NCI-H187 (cell line): ENCODE data around the gene ECHDC1.
"Not testable (repeated sequence)": the region's sequence is repeated elsewhere in the genome, so short reads cannot be mapped to it uniquely, and the experiment has no call there.

Experiments used
- DNase-seq, 2 experiments: peaks; one replicate each; lab custom pipeline; 2025; lab: John Stamatoyannopoulos, UW

Gene ECHDC1

GRCh38 chr6:127342296-127342945 is 988 bp downstream of the ECHDC1 start:
- no peak for DNase-seq

DNA sequence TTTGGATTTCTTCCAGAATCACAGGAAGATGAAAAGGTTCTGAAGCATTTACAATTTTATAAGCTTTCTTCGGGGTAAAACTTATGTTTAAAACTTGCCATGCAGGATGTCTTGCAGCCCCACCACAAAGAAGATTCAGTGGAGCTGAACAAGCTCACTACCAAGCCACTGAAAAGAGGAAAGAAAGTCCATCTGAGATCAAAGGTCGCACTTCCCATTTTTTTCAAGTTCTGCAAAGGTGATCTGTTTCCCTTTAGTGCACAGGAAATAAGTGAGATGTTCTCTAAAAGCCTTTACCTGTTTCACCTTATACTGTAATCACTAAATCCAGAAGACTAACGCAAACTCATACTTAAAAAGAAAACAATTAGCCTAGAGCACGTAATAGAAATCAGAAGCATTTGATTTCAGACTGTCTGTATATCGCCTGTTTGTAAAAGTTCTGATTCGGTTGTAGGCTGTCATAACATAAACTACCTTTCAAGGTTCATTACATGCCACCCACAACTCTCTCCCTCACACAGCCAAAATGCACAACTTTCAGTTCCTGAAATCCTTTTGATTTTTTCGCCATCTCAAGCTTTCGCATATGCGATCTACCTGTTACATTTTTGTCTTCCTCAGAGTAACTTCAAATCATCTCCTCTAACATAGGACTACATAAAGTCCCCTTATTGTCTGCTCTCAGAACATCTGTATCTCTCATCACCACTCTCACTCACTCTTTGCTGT is 1.8 kb downstream of the ECHDC1 start:
- no peak for DNase-seq

DNA sequence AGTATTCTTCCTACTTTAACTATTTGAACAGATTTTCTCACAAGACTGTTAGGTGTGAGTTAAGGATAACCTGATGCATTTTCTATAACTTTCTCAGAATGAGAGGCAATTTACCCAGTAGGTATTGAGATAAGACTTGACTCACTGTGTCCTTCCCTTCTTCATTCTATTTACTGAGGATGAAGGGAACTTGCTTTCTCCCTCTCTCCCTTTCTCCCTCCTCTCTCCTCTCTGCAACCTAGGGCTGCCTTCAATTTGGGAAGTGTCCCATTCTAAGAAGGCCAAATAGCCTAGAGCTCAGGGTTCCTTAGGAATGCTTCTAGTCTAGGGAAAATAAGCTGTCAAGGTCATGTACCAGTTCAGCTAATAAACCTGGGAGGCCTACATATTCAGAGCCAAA is 3.2 kb downstream of the ECHDC1 start:
- DNase-seq, result no peak

- DNase-seq, result no peak
Measured at GRCh38 chr6:127338936-127339335, 4.5 kb downstream of the ECHDC1 start.

GRCh38 chr6:127332383-127332961 is 10.9 kb downstream of the ECHDC1 start:
- no peak for DNase-seq

GRCh38 chr6:127331256-127331655 is 12.2 kb downstream of the ECHDC1 start:
- not testable (repeated sequence) for DNase-seq

DNA sequence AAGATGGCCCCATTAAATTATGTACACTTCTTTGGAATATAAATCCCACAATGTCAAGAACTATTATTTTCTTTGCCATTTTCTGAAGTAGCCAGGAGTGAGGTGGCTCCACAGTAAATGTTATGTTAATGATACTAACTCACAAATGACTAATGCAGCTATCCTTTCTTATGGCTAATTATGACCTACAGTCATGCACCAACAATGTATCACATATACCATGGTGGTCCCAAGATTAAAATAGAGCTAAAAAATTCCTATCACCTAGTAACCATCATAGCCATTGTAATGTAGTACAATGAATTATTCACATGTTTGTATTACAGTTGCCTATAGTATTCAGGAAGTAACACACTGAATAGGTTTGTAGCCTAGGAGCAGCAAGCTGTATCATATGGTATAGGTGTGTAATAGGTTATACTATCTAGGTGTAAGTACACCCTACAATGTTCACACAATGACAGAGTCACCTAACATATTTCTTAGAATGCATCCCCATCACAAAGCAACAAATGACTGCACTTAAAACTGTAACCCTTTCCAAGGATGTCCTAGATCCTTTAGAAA is 15.3 kb downstream of the ECHDC1 start:
- no peak for DNase-seq

DNA sequence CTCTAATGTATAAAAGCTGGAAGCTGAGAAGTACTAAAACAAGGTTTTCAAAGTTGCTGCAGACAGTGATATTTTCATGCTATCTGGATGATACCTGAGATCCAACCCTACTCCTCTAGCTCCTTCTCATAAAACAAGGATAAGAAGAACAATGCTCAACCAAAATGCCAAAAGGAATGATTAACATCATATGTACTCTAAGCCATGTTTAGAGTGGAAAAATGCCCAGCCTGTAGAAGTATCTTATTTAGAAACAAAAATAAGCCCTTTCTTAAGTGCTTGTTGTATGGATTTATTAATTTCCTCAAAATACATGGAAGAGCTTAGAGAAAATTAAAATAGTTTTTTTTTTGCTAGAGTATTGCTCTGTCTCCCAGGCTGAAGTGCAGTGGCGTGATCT is 23.7 kb downstream of the ECHDC1 start:
- no peak for DNase-seq

GRCh38 chr6:127317388-127318128 is 25.9 kb downstream of the ECHDC1 start:
- no peak for DNase-seq

DNA sequence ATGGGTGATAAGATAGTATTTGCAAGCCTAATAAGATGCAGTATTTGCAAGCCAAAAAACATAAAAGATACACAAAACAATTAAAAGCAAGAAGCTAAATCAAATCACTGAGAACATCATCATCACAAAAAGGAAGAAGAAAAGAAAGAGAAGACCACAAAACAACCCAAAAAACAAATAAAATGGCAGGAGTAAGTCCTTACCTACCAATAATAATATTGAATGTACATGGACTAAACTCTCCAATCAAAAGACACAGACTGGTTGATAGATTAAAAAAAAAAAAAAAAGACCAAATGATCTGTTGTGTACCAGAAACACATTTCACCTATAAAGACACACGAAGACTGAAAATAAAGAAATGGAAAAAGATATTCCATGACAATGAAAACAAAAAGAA is 37.7 kb downstream of the ECHDC1 start:
- DNase-seq, result no peak

GRCh38 chr6:127303917-127304316 is 39.5 kb downstream of the ECHDC1 start:
- no peak for DNase-seq

GRCh38 chr6:127302728-127303660 is 40.4 kb downstream of the ECHDC1 start:
- no peak for DNase-seq

GRCh38 chr6:127301199-127301700 is 42.2 kb downstream of the ECHDC1 start:
- DNase-seq, result no peak

DNA sequence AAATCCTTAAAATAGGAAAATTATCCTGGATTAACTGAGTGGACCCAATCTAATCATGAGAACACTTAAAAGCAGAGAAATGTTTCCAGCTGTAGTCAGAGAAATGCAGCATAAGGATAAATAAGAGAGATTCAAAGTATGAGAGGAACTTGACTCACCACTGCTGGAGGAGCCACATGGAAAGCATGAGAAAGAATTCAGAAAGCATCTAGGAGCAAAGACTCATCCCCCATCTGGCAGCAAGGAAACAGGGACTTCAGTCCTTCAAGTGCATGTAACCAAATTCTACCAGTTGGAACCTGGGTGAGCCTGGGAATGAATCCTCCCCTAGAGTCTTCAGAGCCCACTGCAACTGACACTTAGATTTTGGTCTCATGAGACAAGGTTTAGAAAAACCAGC is 43.0 kb downstream of the ECHDC1 start:
- DNase-seq, result no peak

DNA sequence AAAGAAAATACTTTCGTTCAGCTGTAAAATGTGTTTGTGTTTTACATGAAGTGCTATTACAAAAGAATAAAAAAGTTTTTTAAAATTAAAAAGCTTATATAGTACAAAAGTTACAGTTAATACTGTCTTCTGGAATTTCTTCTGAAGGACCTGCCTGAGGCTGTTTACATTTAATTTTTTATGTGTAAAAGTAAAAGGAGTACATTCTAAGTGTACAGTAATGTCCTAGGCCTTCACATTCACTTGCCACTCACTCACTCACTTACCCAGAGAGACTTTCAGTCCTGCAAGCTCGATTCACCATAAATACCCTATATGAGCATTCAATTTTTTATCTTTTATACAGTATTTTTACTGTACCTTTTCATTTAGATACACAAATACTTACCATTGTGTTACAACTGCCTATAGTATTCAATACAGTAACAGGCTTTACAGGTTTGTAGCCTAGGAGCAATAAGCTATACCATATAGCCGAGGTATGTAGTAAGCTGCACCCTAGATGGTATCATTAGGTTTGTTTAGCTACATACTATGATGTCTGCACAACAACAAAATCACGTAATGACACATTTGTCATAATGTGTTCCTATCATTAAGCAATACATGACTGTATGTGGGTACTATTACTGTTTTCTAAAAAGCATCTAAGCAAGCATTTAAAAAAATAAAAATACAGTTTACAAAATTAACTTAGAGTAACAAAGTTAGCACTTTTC is 43.7 kb downstream of the ECHDC1 start:
- DNase-seq, result no peak

GRCh38 chr6:127298475-127298874 is 44.9 kb downstream of the ECHDC1 start:
- DNase-seq, result no peak

- no peak for DNase-seq
Measured at GRCh38 chr6:127297502-127298070, 45.8 kb downstream of the ECHDC1 start.

DNA sequence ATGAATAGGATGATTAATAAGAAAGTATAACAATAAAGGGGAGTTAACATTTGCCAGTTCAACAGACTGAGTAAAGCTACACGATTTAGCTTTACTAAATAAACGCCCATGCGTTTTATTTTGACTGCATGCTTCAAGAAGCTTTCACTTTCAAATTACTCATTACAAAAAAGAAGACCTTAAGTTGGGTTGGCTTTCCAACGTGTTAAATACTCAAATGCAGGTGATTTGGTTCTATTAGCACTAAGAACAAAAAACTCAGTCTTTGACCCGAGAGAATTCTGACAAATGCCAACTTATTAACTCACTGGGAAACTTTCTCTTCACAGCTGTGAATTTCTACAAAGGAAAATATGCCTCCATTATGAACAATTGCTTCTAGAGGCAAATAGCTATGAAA is 51.9 kb downstream of the ECHDC1 start:
- DNase-seq, result no peak

DNA sequence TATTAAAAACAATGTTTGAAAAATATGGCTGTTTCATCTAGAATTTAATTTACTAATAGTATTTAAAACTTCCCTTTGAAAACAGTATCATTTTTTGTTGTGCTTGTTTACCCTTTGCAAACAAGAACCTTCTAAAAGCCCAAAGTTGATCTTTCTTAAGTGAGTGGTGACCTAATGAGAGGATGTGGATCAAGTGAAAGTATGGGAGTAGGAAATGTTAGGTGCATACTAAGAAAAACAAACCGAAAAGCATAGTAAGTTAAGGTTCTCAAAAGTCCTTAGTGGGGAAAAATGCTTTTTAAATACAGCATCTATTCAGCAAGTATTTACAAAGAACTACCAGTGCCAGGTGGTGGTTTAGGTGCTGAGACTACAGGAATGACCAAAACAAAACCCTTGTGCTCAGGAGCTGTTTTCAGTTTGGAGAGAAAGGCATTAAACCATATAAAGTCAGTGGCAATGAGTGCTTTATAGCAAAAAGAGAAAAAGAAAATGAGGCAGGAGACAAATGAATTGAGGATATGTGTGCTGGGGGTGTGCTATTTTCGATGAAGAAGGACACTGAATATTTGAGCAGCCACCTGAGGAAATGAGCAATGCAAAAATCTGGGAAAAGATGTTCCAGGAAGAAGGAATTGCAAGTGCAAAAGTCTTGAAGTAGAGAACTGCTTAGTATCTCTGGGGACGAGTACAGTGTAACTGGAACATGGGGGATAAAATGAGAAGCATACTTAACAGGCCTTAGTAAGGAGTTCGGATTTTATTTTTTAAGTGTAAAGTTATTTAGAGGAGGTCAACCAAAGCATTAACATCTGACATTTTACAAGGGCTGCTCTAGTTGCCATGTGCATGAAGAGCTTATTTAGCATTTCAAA is 52.8 kb downstream of the ECHDC1 start:
- DNase-seq, result no peak
